HepG2 (cell line): ENCODE data around the gene NFATC3. TPM values are rescaled to one million over a fixed set of nuclear protein-coding genes. Genes with fewer than 3 reads are reported as not detected.

Experiments used
- ATF7-NPFF ChIP-seq: sonication (generic); formaldehyde crosslinking; IDR thresholded peaks from 2 replicates; pipeline ENCODE4 v1.8.1; 2023; ENCODE audit warnings: mild to moderate bottlenecking, low read depth, missing genetic modification reagents, moderate library complexity
- BRD4 ChIP-seq: sonication (generic); formaldehyde crosslinking; IDR thresholded peaks from 2 replicates; pipeline ENCODE4 v1.4.0; 2020; ENCODE audit warnings: missing genetic modification reagents
- CTCF ChIP-seq: sonication (generic); formaldehyde crosslinking; IDR thresholded peaks from 2 replicates; pipeline ENCODE4 v1.5.0; 2020; ENCODE audit warnings: mild to moderate bottlenecking, missing genetic modification reagents, moderate library complexity
- EED ChIP-seq: sonication (generic); formaldehyde crosslinking; IDR thresholded peaks from 2 replicates; pipeline ENCODE4 v1.5.0; 2020; ENCODE audit warnings: mild to moderate bottlenecking, missing genetic modification reagents
- ELF3 ChIP-seq: IDR thresholded peaks from 2 replicates; pipeline ENCODE4 v1.6.1; 2016; ENCODE audit warnings: missing genetic modification reagents, missing compliant biosample characterization
- HDAC2 ChIP-seq: sonication (generic); formaldehyde crosslinking; IDR thresholded peaks from 2 replicates; pipeline ENCODE4 v1.4.0; 2020; ENCODE audit warnings: missing genetic modification reagents
- KDM5B ChIP-seq: sonication (generic); formaldehyde crosslinking; IDR thresholded peaks from 2 replicates; pipeline ENCODE4 v1.4.0; 2020; ENCODE audit warnings: missing genetic modification reagents, mild to moderate bottlenecking, borderline replicate concordance
- MED8 ChIP-seq: sonication (generic); formaldehyde crosslinking; IDR thresholded peaks from 2 replicates; pipeline ENCODE4 v1.8.1; 2023; ENCODE audit warnings: mild to moderate bottlenecking, missing genetic modification reagents; ENCODE audit not compliant: insufficient replicate concordance
- MIER3 ChIP-seq: IDR thresholded peaks from 2 replicates; pipeline ENCODE4 v1.6.1; 2016; ENCODE audit warnings: missing compliant biosample characterization, borderline replicate concordance
- MXI1 ChIP-seq: IDR thresholded peaks from 3 replicates; pipeline ENCODE4 v1.6.1; 2012; ENCODE audit warnings: low read depth, low read length, inconsistent platforms, borderline replicate concordance
- MYNN ChIP-seq: sonication (generic); formaldehyde crosslinking; IDR thresholded peaks from 2 replicates; pipeline ENCODE4 v1.4.0; 2020; ENCODE audit warnings: mild to moderate bottlenecking, low read depth, missing genetic modification reagents
- NFKB2 ChIP-seq: sonication (generic); formaldehyde crosslinking; IDR thresholded peaks from 2 replicates; pipeline ENCODE4 v1.4.0; 2020; ENCODE audit warnings: missing genetic modification reagents, borderline replicate concordance
- NFYC ChIP-seq: IDR thresholded peaks from 2 replicates; pipeline ENCODE4 v1.6.1; 2016; ENCODE audit warnings: missing genetic modification reagents, missing compliant biosample characterization
- TOE1 ChIP-seq: sonication (generic); formaldehyde crosslinking; IDR thresholded peaks from 2 replicates; pipeline ENCODE4 v1.4.0; 2020; ENCODE audit warnings: mild to moderate bottlenecking, missing genetic modification reagents
- ZC3H13 ChIP-seq: sonication (generic); formaldehyde crosslinking; IDR thresholded peaks from 2 replicates; pipeline ENCODE4 v1.8.1; 2023; ENCODE audit warnings: mild to moderate bottlenecking, missing genetic modification reagents, moderate library complexity
- ZKSCAN5 ChIP-seq: sonication (generic); formaldehyde crosslinking; IDR thresholded peaks from 2 replicates; pipeline ENCODE4 v1.5.1; 2020; ENCODE audit warnings: mild to moderate bottlenecking, missing genetic modification reagents
- ZNF567 ChIP-seq: sonication (generic); formaldehyde crosslinking; IDR thresholded peaks from 2 replicates; pipeline ENCODE4 v1.8.1; 2023; ENCODE audit warnings: mild to moderate bottlenecking, missing genetic modification reagents, borderline replicate concordance
- ZNF570 ChIP-seq: sonication (generic); formaldehyde crosslinking; IDR thresholded peaks from 2 replicates; pipeline ENCODE4 v1.4.0; 2020; ENCODE audit warnings: mild to moderate bottlenecking, missing genetic modification reagents, borderline replicate concordance
- ZNF724P ChIP-seq: sonication (generic); formaldehyde crosslinking; IDR thresholded peaks from 2 replicates; pipeline ENCODE4 v1.8.0; 2022; ENCODE audit warnings: missing genetic modification reagents, borderline replicate concordance
- polyA plus RNA-seq, 8 experiments: library from polyadenylated mRNA; depleted of rRNA in 3 of 8; stranded (reverse) in 7 of 8; unstranded in 1 of 8; fragments of >200 nt; fragmentation: Illumina TruSeq in 4 of 8; extraction: Trizol in 4 of 8; gene quantifications; 2 replicates each; pipeline versions ENCODE4 v1.2.1 to v1.2.3, GENCODE V29; 2011 to 2016; ENCODE audit warnings: low read depth in 4 of 8, missing spikeins in 1 of 8, mixed read lengths in 1 of 8; ENCODE audit not compliant: insufficient read depth in 1 of 8
- total RNA-seq, 5 experiments: library from RNA; depleted of rRNA; stranded (reverse); fragments of >200 nt; fragmentation: Illumina TruSeq; extraction: Trizol; gene quantifications; 2 replicates each; pipeline ENCODE4 v1.2.3, GENCODE V29; 2016; ENCODE audit warnings: low read depth in 1 of 5
- TF ChIP-seq, protein P1 (sequence below): sonication (generic); formaldehyde crosslinking; IDR thresholded peaks from 2 replicates; pipeline ENCODE4 v1.4.0; 2020; ENCODE audit warnings: missing genetic modification reagents, borderline replicate concordance
- TF ChIP-seq, protein P2 (sequence below): sonication (generic); formaldehyde crosslinking; IDR thresholded peaks from 2 replicates; pipeline ENCODE4 v1.8.1; 2022; ENCODE audit warnings: low read depth, mild to moderate bottlenecking, missing genetic modification reagents

NFATC3 gene
- total and polyA plus RNA-seq, 2 of the 13 experiments (the other 11 are each of a cell fraction or from before 2014, with no cell fraction given), result 52.6 to 62.7 TPM

GRCh38 chr16:68236137-68236825 is 151.1 kb downstream of the NFATC3 start (continued):
- TF ChIP-seq HDAC2 (CRISPR knock-in tag) (peak; percentile 14; the same call in 1 of the 2 replicates), NFKB2 (peak; percentile 33; the same call in 1 of the 2 replicates), MXI1 (peak; percentile 86; the same call in 1 of the 3 replicates), MIER3 (CRISPR knock-in tag) (no peak), KDM5B (CRISPR knock-in tag) (no peak), ZNF724P (0 out of 2 replicates have a peak, but pooled peaks have one; percentile 51), ATF7-NPFF (CRISPR knock-in tag) (peak; percentile 54), ELF3 (no peak), EED (CRISPR knock-in tag) (no peak), ZNF570 (CRISPR knock-in tag) (peak; percentile 30; the same call in 1 of the 2 replicates), MED8 (peak; percentile 56), BRD4 (CRISPR knock-in tag) (no peak; the same call in 1 of the 2 replicates), ZC3H13 (CRISPR knock-in tag) (peak; percentile 93), TOE1 (CRISPR knock-in tag) (no peak), NFYC (CRISPR knock-in tag) (0 out of 2 replicates have a peak, but pooled peaks have one; percentile 10), CTCF (peak; percentile 27), ZKSCAN5 (CRISPR knock-in tag) (0 out of 2 replicates have a peak, but pooled peaks have one; percentile 47), MYNN (CRISPR knock-in tag) (no peak), ZNF567 (CRISPR knock-in tag) (peak; percentile 36; the same call in 1 of the 2 replicates)
- TF ChIP-seq, protein P1, sequence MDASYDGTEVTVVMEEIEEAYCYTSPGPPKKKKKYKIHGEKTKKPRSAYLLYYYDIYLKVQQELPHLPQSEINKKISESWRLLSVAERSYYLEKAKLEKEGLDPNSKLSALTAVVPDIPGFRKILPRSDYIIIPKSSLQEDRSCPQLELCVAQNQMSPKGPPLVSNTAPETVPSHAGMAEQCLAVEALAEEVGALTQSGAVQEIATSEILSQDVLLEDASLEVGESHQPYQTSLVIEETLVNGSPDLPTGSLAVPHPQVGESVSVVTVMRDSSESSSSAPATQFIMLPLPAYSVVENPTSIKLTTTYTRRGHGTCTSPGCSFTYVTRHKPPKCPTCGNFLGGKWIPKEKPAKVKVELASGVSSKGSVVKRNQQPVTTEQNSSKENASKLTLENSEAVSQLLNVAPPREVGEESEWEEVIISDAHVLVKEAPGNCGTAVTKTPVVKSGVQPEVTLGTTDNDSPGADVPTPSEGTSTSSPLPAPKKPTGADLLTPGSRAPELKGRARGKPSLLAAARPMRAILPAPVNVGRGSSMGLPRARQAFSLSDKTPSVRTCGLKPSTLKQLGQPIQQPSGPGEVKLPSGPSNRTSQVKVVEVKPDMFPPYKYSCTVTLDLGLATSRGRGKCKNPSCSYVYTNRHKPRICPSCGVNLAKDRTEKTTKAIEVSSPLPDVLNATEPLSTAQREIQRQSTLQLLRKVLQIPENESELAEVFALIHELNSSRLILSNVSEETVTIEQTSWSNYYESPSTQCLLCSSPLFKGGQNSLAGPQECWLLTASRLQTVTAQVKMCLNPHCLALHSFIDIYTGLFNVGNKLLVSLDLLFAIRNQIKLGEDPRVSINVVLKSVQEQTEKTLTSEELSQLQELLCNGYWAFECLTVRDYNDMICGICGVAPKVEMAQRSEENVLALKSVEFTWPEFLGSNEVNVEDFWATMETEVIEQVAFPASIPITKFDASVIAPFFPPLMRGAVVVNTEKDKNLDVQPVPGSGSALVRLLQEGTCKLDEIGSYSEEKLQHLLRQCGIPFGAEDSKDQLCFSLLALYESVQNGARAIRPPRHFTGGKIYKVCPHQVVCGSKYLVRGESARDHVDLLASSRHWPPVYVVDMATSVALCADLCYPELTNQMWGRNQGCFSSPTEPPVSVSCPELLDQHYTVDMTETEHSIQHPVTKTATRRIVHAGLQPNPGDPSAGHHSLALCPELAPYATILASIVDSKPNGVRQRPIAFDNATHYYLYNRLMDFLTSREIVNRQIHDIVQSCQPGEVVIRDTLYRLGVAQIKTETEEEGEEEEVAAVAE (CRISPR knock-in tag), result 0 out of 2 replicates have a peak, but pooled peaks have one; percentile 29
- TF ChIP-seq, protein P2, sequence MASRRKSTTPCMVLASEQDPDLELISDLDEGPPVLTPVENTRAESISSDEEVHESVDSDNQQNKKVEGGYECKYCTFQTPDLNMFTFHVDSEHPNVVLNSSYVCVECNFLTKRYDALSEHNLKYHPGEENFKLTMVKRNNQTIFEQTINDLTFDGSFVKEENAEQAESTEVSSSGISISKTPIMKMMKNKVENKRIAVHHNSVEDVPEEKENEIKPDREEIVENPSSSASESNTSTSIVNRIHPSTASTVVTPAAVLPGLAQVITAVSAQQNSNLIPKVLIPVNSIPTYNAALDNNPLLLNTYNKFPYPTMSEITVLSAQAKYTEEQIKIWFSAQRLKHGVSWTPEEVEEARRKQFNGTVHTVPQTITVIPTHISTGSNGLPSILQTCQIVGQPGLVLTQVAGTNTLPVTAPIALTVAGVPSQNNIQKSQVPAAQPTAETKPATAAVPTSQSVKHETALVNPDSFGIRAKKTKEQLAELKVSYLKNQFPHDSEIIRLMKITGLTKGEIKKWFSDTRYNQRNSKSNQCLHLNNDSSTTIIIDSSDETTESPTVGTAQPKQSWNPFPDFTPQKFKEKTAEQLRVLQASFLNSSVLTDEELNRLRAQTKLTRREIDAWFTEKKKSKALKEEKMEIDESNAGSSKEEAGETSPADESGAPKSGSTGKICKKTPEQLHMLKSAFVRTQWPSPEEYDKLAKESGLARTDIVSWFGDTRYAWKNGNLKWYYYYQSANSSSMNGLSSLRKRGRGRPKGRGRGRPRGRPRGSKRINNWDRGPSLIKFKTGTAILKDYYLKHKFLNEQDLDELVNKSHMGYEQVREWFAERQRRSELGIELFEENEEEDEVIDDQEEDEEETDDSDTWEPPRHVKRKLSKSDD (CRISPR knock-in tag), result no peak; the same call in 1 of the 2 replicates
